Pons (tissue), 1 donor: ENCODE data around the gene HEPH.
"Not testable (repeated sequence)": the region's sequence is repeated elsewhere in the genome, so short reads cannot be mapped to it uniquely, and the experiment has no call there.

ENCODE experiments used
- DNase-seq: peaks from one replicate; pipeline ENCODE4 v3.0.0-alpha.2; 2016; ENCODE audit warnings: low spot score

The HEPH gene

DNA sequence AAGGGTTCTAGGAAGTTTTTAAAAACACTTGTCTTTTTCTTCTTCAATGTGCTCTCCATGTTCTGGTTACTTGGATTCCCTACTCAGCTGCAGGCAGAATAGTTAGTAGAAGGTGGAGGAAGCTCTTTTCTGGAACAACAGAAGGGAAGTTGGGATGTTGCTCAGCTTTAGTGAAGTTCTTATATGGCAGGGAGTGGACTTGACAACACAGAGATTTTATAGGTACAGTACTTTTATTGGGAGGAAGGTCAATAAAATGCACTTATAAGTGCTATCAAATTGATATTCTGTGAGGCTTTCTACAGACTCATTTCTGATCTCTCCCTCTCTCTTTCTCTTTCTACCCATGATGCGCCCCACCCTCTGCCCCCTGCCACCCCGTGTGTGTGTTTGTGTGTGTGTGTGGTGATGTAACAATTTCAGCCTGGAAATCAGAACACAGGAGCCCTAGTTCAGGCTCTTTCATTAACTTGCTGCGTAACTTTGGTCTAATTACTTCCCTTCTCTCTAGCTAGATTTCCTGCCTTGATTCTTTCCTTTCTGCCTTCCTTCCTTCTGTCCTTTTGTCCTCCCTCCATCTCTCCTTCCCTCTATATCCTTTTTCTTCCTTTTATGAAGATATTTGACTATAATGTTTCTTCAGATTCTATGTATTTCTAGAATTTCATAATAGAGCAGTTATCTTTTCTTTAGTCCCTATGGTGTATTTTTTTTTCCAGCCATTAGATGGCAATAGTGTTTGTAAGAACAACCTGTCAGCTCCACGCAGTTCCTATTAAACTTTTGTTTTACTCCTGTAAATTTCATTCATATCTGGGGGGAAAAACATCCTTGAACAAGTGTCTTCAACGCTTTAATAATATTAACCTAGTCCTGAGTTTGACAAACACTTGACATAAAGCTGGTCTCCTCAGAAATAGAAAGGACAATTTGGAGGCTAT is 37.1 kb downstream of the HEPH start:
- peak; percentile 49 for DNase-seq

DNA sequence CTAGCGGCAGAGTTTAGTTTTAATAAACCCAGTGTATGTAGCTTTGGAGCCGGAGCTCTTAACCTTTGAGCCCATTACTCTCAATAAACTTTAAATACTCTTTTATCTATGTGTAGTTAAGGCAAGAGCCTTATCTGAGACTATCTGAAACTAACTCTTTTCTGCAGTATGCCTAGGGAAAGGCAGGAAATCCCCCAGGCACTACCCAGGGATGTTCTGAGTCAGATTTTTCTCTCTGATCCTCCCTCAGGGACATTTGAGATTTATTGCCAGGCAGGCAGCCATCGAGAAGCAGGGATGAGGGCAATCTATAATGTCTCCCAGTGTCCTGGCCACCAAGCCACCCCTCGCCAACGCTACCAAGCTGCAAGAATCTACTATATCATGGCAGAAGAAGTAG is 39.1 kb downstream of the HEPH start:
- DNase-seq = no peak

DNA sequence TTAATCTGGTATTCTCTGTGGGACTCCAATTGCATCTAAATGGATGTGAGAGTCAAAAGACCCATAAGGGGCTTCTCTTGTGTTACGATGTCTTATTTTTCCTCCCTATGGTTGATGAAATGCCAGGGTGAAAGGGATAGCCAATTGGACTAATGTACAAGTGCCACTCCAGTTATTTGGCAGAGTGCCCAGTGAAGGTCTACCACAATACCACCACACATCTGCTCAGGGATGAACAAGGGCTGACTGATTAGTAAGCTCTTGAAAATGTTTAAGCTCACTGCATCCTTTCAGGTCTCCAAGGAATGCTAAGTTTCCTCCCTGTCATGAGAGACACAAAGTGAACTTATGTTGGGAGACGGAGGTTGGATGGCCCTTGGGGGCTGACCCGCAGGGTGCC is 57.8 kb downstream of the HEPH start:
- DNase-seq = no peak

DNA sequence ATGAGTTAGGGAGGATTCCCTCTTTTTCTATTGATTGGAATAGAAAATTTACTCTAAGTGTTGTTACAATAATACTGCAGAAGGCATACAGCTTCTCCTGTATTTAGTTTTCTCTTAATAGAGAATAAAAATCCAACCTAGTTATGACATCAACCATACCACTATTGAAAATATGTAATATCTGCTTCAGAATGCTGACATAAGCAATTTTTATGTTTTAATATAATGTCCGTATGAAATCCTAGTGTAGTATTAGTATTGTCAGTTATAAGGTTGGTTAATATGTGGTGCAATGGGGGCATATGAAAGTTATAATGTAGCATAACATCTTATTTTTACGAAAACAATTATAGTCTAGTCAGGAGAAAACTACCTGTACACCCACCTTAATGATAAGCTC is 68.2 kb downstream of the HEPH start:
- DNase-seq = no peak

DNA sequence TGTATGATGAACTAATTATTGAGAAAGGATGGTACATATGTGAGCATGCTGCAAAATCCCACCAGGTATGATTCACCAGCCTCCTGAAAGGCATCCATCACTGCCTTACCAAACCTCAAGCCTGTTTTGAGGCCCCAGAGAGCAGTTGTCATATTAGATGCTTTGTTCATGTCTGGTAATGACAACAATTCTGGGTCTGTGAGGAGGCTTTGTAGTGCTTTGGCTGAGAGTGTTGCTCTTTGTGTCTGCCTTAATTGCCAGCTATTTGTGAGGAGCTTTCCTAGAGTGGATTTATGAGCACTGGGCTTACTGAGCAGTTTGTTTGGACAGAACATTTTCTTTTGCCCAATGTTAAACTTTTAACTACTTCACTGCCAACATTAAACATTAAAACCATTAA is 69.2 kb downstream of the HEPH start:
- DNase-seq = peak; percentile 84

DNA sequence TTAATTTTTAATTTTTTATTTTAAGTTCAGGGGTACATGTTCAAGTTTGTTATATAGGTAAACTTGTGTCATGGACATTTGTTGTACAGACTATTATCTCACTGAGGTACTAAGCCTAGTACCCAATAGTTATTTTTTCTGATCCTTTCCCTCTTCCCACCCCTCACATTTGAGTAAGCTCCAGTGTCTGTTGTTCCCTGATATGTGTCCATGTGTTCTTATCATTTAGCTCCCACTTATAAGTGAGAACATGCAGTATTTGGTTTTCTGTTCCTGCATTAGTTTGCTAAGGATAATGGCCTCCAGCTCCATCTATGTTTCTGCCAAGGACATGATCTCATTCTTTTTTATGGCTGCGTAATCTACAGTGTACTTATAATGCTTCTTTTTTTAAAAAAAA is 69.9 kb downstream of the HEPH start:
- DNase-seq = not testable (repeated sequence)

DNA sequence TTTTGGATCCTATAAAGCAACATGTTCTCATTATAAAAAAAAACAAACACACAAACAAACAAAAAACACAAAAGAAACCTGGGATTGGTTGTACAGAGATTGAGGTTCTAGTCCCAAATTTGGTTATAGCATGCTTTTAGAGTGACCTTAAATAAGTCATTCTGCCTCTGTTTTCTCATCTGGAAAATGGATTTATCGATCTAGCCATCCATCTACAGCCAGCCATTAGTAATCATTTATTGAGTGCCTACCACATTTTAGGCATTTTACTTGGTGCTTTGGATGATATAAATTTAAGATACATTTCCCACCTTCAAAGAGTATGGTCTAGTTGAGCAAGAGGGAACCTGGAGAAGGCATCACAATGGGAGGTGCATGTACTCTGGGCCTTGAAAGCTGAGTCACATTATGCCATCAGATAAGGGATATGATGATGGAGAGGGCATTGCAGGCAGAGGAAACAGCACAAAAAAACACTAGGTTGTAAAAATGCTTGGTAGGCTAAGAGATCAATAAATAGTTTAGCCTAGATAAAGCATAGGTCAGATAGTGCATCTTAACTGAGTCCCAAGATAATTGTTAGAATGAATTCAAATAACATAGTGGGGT is 91.4 kb downstream of the HEPH start:
- DNase-seq = no peak

DNA sequence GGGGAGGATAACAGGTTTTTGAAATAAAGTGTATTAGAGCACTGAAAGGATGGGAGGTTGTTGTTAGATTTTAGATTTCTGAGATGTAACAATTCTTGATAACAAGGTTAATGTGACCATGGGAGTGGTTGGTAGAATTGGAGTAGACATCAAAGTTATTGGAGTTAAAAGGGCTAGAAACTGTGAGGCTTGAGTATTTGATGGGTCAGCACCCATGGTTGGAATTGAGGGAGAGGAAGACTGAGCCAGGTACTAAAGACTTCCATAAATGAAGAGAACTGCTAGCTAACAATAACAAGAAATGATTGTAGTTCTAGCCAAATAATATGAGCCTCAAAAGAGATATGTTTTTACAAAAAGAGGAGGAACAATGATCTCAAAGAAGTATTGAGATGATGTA is 98.8 kb downstream of the HEPH start:
- DNase-seq = no peak
